ENCODE measurements around the gene BDH1.

Gene BDH1

DNA sequence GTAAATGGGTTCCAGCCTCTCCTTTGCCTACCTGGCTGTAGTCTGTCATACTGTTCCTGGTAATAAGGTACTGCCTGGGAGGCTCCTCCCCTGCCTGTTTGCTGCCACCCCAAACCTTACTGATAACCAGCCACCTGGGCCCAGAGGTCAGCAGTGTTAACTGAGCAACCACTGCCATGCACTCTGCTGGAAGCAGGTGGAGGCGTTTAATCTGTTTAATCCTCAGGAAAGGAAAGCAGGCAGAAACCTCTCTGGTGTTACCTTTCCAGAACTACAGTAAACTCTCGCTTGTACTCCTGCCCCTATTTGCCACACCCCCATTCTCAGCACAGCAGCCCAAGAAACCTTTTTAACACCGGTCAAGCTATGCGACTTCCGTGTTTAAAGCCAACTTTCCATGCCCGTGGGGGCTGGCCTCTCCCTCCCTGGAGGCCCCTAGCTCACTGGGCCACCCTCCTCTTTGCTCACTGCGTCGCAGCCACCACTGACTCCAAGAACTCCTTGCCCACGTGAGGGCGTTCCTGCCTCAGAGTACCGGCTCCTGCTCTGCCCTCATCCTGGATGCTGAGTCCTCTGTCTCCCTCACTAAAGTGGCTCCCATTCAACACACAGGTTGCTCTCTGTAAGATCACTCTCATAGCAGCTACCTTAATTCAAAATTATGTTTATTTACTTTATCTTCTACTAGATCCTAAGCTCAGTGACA lies 8.3 kb downstream of the BDH1 start:
- no peak for DNase-seq

DNA sequence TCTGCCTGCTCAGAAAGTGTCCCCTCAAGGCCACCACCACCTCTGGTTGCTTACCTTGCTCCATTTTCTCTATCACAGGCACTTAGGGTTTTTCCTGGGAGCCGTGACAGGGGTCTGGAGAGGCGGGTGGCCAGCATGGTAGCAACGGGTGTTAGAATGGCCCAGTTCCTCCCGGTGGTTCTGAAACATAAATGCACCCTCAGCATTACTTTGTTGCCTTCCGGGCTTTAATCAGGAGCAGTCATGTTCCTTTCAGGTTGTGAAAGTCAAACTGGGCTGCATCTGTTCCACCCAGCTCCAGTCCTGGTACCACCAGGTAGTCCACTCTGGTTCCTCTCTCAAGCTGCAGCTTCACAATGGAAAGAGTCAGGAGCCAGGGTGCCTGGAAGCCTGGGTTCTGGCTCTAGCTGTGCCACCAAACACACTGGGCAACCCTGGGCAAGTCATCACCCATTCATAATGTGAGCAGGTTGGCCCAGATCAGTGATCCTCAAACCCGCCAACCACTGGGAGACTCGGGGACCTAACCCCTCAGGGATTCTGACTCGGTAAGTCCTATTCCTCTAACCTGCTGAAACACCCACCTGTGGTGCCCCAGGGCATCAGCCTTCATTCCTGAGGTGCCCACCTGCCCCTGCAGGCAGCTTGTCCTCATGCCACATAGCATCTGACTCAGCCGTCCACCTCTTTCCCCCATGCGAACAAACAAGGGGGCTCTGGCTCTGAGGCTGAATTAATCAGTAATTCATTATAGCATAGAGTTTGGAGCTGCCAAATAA lies 9.3 kb downstream of the BDH1 start:
- DNase-seq = no peak

DNA sequence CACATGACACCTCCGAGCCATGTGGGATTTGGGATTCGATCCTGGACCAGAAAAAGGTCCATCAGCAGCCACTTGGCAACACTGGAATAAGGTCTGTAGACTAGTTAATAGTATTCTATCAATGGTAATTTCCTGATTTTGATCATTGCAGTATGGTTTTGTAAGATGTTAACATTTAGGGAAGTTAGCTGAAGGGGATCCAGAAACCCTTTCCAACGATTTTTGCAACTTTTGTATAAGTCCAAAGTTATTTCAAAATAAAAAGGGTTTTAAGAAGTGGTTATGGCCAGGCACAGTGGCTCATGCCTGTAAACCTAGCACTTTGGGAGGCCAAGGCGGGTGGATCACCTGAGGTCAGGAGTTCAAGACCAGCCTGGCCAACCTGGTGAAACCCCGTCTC lies 10.2 kb downstream of the BDH1 start:
- DNase-seq = peak; percentile 39 to 71 (median 57)

DNA sequence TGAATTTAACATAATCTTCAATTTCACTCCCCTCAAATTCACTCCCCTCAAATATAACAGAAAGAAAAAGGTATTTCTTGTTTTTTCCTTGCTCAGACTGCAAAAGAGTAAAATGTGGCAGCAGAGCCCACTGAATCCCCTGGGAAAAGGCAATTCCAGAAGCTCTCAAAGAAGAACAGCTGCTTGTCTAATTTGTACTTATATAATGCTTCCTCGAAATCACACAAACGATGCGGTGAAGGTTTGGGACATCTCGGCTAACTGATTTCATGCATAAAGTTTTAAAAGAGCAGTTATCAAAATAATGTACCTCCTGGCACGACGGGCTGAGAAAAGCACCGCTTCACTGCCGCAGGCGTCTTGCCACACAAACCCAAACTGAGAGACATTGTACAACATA lies 10.7 kb downstream of the BDH1 start:
- no peak for DNase-seq

DNA sequence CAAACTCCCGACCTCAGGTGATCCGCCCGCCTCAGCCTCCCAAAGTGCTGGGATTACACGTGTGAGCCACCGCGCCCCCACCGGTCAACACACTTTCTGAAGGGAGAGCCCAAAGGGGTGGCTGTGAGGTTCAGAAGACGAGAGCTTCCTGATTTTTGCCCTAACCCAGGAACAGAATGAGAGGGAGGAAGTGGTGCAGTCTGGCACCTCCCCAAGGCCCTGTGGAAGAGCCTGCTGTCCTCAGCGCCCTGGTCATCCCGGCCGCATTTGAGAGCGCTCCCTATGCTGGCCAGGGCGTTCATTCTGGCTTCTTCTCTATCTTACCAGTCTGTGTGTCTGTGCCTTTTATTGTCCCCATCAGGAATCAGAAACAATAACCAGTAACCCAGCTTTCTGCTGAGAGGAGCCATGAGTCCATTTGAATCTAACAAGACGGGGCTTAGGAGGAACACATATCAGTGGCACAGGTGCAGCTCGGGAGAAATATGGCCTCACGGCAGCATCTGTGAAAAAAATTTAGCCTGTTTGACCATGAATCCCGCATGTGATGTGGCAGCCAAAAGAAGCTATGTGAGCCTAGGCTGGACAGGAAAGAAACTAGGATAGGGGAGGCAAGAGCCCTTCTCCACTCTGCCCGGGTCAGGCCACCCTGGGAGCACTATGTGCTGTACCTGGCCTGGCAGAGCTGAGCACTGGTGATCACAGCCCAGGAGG lies 12.9 kb downstream of the BDH1 start:
- peak; percentile 75 to 85 (median 82) for DNase-seq

DNA sequence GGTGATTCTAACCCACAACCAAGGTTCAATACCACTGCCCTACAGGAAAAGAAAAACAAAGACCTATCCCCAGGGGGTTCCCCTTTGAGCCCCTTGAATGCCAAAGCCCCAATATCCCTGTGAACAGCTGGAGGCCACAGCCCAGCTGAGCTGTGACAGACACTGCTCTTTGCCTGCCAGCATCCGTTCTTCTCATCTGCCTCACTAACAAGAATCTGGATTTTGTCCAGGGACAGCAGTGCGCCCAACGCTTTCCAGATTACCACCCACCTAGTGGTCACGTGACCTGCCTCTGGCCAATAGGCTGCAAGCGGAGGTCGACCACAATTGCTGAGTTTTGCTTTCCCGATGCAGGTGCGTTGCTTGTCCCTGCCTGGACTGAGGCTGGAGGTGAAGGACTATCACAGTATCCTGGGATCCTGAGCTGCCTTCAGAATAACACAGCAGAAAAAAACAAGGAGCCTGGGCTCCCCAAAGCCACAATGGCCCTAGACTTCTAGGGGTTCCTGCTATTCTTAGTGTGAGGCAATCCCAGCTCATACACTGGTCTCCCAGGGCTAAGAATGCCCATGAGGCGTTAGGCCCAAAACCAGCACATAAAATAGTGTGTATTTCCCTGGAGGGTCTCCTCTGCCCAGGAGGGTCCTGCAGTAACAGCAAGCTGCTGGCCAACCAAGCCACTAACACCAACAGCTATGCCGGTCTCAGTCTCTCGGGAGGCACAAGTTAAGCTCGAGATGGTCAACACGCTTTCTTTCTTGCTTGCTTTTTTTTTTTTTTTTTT lies 13.8 kb downstream of the BDH1 start:
- no peak for DNase-seq

DNA sequence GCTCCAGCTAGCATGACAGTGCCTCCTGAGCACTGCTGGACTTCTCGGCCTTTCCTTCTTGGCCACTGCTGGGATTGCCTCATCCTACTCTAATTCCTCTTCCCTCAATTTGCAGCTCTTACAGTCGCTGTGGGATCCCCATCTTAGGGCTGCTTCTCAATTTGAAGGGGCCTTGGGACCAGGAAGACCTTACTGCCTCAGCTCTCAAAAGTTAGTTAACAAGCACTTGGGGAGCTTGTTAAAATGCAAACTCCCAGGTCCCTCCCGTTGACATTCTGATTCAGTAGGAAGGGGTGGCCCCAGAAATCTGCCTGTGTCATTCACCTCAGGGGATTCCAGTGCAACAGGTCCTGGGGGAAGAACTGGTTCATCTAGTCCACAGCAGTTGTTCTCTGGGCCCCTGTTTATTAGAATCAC lies 14.8 kb downstream of the BDH1 start:
- peak in 2 of 4 experiments; percentile 7 to 23 for DNase-seq

DNA sequence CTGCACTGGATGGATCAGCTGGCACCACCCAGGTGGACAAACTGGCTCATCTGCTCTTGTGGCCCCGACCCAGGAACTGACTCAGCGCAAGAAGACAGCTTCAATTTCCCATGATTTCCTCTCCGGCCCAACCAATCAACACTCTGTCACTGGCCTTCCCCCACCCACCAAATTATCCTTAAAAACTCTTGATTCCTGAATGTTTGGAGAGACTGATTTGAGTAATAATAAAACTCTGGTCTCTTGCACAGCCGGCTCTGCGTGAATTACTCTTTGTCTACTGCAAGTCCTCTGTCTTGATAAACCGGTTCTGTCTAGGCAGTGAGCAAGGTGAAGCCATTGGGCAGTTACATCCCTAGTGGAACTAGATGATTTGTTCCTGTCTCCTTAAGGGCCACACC lies 16.1 kb downstream of the BDH1 start:
- no peak for DNase-seq

DNA sequence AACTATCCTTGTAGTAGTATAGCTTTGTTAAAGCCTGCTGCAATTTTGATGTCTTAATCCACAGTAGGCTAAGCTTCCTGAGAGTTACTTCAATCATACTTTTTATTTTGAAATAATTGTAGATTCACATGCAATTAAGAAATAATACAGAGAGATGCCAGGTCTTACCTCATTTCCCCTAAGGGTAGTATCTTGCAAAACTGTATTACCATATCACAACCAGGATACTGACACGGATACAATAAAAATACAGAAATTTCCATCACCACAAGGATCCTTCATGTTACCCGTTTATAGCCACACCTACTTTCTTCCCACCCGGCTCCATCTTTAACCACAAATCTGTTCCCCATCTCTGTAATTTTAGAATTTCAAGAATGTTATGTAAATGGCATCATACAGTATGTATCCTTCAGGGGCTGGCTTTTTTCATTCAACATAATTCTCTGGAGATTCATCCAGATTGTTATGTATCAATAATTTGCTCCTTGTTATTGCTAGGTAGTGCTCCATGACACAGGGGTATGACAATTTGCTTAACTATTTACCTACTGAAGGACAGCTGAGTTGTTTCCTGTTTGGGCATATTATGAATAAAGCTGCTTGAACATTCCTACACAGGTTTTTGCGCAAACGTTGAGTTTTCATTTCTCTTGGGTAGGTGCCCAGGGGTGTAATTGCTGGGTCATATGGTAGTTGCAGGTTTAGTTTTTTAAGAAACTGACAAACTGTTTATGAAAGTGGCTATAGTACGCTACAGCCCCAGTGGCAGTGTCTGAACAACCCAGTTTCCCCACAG lies 21.6 kb downstream of the BDH1 start:
- peak in 1 of 4 experiments; percentile 39 for DNase-seq

DNA sequence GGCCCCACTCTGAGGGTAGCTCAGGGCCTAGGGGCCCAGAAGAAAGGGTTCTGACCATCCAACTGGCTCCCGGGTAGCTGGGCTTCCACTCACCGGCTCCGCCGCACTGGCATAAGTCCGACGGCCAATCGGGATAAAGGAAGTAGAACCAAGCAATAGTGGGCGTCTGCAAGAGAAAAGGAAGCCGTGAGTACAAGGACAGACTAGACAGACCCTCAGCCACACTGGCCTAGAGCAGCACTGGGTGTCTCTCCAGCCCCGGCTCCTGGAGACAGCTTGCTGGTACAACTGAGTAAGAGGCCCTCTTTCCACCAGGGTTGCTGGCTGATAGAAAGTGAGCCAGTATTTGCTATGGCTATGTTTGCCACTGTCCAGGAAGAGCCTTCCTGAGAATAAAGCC lies 22.4 kb downstream of the BDH1 start:
- no peak for DNase-seq

DNA sequence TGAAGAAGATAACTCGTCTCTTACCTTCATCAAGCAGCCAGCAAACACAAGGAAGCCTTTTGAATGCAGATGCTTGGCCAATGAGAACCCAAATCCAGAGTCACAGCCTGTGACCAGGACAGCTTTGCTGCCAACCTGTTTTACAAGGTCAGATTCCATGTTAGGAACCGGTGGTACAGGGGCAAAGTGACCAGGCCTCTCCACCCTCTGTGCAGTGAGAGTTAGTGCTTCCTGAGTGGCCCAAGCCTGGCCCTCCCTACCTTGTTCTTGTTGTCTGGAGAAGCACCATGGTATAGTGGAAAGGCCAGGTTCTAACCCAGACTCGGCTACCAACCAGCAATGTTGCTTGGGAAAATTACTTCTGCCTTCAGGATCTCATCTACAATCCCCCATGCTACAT lies 23.4 kb downstream of the BDH1 start:
- no peak for DNase-seq

DNA sequence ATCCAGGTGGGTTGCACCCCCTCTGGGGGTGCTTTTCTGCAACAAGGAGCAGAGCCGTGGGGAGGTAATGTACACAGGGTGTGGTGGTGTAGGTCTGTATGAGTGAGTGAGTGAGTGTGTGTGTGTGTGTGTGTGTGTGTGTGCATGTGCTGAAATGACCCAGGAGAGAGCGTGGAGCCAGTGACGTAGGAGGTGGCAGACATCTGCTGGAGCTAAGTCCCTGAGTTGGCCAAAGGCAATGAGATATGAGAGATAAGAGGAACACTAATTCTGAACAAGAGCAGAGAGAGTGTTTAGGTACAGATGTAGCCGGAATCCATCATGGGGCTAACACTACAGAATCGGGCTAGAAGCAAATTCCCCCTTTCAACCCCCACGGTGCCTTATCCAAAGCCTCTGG lies 27.6 kb downstream of the BDH1 start:
- no peak for DNase-seq

DNA sequence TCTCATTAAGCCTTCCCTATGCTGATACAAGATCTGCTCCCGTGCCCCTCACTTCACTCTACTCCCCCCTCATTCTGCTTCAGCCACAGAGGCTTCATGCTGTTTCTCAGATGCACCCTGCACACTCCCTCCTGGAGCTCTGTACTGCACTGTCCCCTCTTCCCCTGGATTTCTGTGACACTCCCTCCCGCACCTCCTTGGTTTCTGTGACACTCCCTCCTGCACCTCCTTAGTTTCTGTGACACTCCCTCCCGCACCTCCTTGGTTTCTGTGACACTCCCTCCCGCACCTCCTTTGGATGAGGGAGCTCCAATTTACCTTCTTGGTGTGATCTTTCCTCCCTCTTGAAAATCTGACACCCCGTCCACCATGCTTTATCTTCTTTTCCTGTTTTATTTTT lies 28.2 kb downstream of the BDH1 start:
- DNase-seq = no peak

DNA sequence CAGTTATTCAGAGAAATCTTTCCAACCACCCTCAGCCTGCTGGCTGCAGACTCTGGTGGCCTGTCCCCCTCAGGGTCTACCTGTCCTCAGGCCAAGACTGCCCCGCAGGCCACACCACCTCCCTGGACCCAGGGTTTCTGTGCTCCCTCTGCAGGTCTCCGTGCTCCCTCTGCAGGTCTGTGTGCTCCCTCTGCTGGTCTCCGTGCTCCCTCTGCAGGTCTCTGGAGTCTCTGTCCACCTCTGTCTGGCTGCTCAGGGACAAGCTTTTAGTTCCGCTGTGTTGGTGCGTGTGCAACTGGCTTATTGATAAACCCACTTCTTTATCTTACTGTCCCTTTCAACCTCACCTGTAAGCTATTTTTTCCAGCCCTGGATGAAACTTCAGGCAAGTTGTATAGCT lies 30.1 kb downstream of the BDH1 start:
- DNase-seq = no peak

DNA sequence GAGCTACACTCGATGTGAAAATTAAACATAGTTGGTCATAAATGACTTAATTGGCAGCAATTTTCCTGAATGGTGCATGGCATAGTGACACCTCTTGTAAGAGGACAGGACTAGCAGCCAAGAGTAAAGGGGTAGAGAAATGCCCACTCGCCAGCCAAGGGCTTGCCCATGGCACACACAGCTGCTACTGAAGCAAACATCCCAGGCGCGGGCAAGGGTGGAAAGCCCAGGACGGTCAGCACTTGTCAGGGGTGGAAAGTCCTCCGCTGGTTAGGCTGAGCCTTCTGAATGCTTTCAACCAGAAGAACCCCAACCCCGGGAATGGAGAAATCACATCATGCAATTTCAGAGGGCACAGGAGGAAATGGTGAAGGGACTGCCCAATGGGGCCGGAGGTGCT lies 31.6 kb downstream of the BDH1 start:
- no peak for DNase-seq

DNA sequence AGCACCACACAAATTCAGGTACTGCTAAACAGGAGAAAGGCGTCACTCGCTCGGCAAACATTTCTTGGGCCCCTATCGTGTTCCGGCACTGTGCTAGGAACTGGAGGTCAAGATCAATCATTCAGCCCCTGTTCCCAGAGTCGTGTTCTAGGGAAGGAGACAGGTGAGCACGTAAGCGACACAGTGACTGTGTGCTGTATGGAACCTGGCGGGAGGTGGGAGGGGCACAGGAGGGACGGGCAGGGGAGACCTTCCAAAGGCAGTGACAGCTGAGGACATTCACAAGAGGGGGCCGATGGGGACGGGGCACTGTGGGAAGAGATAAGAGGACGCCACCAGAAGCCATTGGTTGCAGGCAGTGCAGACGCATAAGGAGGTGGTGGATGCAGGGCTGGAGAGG lies 32.2 kb downstream of the BDH1 start:
- DNase-seq = no peak

DNA sequence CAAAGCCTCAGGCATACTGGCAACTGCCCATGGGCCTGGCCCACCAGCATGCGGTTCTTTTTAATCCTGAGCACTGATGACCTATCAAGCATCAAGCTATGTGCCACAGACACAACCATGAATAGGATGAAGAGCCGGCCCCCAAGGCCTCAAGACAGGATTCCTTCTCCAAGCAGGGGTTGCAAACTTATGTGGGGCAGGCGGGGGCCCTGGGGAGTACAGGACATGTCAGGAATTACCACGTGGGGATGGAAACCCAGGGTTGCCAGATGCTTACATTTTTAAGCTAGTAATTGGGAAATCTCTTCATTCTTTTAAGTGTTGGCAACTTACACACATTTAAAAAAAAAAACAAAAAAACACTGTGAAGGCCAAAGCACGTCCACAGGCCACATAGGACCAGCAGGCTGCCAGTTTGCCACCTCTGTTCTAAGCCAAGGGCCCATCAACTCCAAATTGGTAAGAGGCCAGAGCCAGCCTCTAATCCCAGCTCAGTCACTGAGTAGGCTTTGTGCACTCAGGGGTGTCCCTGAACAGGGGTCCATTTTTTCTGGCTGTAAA lies 32.8 kb downstream of the BDH1 start:
- no peak for DNase-seq

DNA sequence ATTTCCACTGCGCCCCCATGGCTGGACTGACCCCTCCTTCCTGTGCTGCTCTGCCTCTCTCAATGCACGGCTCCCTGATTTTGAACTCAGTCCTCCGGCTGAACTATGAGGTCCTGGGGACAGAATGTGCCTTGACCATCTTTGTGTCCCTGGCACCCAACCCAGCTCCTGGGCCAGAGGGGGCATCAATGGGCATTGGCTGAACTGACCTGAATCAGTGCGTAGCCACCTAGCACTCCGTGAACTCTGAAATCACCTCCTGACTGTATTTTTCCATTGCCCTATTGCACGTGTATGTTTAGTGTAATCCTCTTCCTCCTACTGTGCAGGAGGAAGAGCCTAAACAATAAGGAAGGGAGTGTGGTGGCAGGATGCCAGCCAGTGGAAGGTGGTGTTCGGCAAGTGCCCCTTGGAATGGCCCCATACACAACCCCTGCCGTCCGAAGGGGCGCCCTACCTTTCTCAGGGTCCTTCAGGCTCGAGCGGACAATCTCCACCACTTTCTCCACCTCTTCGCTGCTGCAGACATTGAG lies 33.5 kb downstream of the BDH1 start:
- no peak for DNase-seq

DNA sequence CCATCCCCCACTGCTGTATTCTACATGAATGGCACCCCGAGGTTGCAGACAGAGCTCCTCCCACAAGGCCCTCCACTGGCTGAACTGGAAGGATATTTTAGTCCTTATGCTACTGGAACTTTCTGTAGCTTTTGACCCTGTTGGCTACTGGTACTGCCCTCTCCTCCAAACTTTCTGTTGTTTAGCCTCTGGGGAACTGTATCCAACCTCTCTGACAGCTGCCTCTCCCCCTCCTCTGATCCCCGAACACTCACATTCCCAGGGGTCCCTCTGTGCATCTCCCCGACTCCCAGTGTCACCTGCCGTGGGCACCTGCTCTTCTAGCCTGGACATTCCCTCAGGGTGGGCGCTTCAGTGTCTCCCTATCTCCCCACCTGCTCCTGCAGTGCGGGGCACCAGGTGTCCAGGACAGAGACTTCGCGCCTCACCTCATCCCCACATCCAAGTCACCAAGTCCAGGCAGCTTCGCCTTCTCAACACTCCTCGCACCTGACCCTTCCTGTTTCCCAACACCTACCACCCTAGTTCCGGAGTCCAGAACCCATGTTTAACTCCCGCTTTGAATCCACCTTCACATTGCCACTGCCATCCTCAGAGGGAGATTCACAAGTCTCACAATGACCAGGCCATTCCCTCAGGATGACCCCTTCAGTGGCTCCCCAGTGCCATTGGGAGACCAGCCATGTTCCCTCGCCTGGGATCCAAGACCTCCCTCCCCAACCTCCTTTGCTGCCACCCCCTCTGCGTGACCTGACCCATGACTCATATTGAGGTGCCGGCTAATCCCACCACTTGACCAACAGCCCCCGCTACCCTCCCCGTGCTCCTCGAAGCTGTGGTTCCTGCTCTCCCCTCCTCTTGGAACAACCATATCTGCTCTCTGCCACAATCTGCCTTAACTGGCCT lies 34.2 kb downstream of the BDH1 start:
- DNase-seq = no peak
